ENCODE results near the gene TSPEAR.

Gene TSPEAR

DNA sequence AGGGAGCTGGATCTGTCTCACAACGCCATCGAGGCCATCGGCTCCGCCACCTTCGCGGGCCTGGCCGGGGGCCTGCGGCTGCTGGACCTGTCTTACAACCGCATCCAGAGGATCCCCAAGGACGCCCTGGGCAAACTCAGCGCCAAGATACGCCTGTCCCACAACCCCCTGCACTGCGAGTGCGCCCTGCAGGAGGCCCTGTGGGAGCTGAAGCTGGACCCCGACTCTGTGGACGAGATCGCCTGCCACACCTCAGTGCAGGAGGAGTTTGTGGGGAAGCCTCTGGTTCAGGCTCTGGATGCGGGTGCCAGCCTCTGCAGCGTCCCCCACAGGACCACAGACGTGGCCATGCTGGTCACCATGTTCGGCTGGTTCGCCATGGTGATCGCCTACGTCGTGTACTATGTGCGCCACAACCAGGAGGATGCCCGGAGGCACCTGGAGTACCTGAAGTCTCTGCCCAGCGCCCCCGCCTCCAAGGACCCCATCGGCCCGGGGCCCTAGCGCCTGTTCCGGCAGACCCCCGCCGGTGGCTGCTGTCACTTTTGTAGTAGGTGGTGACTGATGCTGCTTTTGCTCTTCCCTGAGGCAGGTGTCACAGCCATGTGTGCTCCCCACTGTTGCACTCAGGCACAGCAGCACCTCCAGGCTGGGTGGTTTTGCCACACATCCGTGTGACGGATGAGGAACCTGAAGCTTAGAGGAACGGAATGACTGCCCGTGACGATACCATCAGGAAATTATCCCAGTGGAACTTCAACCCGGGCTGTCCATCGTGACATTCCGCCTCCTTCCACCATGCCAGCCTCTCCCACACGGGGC, 254.2 kb downstream of the TSPEAR start:
- in situ Hi-C loops (cut with MboI; ENCODE audit: low sequenced_read_pairs) = no loop called here

DNA sequence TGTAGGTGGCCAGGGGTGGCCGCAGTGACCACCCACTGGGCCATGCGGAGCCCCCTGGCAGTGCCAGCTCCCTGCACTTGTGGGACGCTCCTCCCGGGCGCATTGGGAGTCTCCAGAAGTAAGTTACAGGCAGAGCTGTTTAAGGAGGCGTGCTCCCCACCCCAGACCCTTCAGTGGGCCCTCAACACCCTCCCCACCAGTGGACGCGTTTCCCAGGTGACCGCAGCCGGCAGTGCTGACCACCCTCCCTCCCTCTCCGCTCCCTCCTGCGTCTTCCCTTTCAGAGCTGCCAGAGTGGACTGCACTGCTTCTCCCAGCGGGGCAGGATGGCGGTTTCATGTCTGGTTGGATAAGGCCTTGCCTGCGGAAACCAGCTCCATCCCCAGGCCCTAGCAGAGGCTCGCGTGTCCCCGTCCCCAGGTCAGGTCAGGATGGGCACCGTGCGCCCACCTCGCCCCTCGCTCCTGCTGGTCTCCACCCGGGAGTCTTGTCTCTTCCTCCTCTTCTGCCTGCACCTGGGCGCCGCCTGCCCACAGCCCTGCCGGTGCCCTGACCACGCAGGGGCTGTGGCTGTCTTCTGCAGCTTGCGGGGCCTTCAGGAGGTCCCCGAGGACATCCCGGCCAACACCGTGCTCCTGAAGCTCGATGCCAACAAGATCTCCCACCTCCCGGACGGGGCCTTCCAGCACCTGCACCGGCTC, 255.0 kb downstream of the TSPEAR start:
- in situ Hi-C loops (cut with MboI; ENCODE audit: low sequenced_read_pairs) = no loop called here

- in situ Hi-C loops (cut with MboI; ENCODE audit: low sequenced_read_pairs) = no loop called here
Measured at GRCh38 chr21:44455524-44456213, 255.7 kb downstream of the TSPEAR start.

DNA sequence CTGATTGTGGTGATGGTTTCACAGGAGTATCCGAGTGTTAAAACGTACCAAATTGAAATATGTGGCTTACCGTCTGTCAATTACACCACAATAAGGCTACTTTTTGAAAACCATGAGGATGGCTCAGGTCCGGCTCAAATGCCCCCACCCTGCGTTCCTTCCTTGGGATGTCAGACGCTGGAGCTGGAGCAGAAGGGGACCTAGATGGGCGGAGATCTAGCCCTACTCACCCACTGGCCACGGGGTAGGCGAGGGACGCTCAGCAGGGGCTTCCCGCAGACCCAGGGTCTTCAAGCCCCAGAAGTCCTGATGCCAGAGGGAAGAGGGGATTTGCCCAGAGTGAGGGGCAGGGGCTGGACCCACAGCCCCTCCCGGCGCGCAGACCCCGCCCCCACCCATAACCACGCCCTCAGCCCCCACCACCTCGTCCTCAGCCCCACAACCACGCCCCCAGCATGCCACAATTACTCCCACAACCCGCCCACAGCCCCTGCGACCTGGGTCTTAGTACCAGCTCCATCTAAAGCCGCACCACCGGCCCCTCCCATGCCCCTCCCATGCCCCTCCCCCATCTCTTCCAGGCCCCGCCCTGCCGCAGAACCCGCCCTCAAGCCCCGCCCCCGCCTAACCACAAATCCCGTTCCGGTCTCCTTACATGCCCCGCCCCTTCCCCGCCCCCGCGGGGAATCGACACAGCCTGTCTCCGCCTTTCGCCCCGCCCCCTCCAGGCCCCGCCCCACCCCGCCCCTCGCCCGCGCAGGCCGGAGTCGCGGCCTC, 256.4 kb downstream of the TSPEAR start, which contains the start of gene LRRC3:
TSS of gene LRRC3 (plus strand) at position 764 of the 777 bp plus-strand sequence. CDS start 1,135 bp downstream, outside the sequence.
- in situ Hi-C loops (cut with MboI; ENCODE audit: low sequenced_read_pairs) = no loop called here

- in situ Hi-C loops (cut with MboI; ENCODE audit: low sequenced_read_pairs) = no loop called here
Measured at GRCh38 chr21:44454058-44454457, 257.3 kb downstream of the TSPEAR start.

- in situ Hi-C loops (cut with MboI; ENCODE audit: low sequenced_read_pairs) = no loop called here
Measured at GRCh38 chr21:44453120-44453519, 258.3 kb downstream of the TSPEAR start.

GRCh38 chr21:44450999-44451398, 260.4 kb downstream of the TSPEAR start:
- in situ Hi-C loops (cut with MboI; ENCODE audit: low sequenced_read_pairs) = no loop called here

DNA sequence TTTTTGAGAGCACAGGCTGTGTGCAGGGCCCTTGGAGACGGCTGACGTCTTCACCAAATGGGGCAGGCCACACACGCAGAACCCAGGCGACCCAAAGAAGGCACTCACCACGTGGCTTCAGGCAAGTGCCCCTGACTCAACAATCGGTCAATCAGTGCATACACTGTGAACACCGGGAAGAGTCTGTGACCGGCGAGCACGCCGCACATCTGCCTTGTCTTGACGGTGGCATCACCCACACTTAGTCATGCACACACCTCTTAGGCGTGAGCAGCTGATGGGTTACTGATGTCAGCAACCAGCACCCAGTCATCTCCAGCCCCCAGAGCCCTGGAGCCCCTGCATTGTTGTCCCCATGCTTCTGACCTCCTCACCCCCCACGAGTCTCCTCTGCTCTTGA, 261.0 kb downstream of the TSPEAR start:
- in situ Hi-C loops (cut with MboI; ENCODE audit: low sequenced_read_pairs) = no loop called here

GRCh38 chr21:44449473-44450363, 261.7 kb downstream of the TSPEAR start:
- in situ Hi-C loops (cut with MboI; ENCODE audit: low sequenced_read_pairs) = no loop called here

DNA sequence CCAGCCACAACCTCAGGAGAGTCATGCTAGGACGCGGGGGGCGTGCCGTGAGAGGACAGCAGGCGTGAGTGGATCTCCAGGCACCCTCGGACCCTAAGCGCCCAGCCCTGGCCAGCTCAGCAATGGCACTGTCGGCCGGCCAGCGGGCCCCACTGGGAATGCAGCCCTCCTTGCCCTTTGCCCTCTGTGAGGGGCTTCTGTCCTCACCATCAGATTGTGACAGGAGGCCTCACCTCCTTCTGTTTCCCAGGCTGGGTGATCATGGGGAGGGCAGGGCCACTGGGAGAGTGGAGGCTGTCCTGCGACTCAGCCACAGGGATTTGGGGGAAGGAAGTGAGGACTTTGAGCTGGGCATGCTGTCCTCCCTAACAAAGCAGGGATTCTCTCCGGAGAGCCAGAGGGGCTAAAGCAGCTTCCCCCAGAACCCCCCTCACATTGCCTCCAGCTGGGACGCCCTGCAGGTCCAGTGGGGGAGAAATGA, 262.7 kb downstream of the TSPEAR start:
- in situ Hi-C loops (cut with MboI; ENCODE audit: low sequenced_read_pairs) = no loop called here

All from hTERT RPE-1 (cell line).